ENCODE data around the gene AMDHD2. TPM values are rescaled to one million over a fixed set of nuclear protein-coding genes. Genes with fewer than 3 reads are reported as not detected.
A peak's percentile ranks its signal among the peaks of the same experiment; 100 is the strongest.

The AMDHD2 gene
- total RNA-seq, 1 experiment from 2014 or later = 67.2 TPM

GRCh38 chr16:2513405-2514332, 6.5 kb upstream of the AMDHD2 start, which contains the start of gene ATP6V0C:
TSS of gene ATP6V0C (plus strand) at chr16:2513952. CDS start at chr16:2514104, 152 bp downstream.
- ChIA-PET CTCF (interaction anchor here (0.5 to 2.1 kb wide), 3 partner anchors 11 to 12 kb away, joined by 3 to 11 read pairs (median 8); no protein-coding TSS in a partner anchor), POLR2A (interaction anchor here (0.5 to 0.6 kb wide), 2 partner anchors 36 to 244 kb away, joined by 3 to 4 read pairs; no protein-coding TSS in a partner anchor)
- no peak for TF ChIP-seq CTCF (IDR thresholded peaks at IDR 0.05; ENCODE audit: insufficient read depth in 1 of 2, low read depth in 1 of 2, low read length in 1 of 2, severe bottlenecking in 1 of 2, unreplicated experiment in 1 of 2)
- Mint-ChIP-seq H3K36me3 (ENCODE audit: insufficient read depth, unreplicated experiment) (peaks cover 46% of the 10 kb centered on the region), H3K4me3 (ENCODE audit: unreplicated experiment) (peak within 1 kb of the TSS; percentile 86), H3K27me3 (ENCODE audit: insufficient read depth, unreplicated experiment) (no peaks in the 10 kb centered on the region), H3K9me3 (ENCODE audit: unreplicated experiment) (no peaks in the 10 kb centered on the region), H3K4me1 (ENCODE audit: low read depth, unreplicated experiment) (peaks cover 27% of the 10 kb centered on the region), H3K27ac (ENCODE audit: unreplicated experiment) (peak within 1 kb of the TSS; percentile 87)
- no peaks in the 10 kb centered on the region for H3K27me3 ChIP-seq (replicated peaks; ENCODE audit: control insufficient read depth, insufficient read depth, low read length)
- H3K4me1 ChIP-seq = peaks cover 17% of the 10 kb centered on the region
- intact Hi-C loops (cut with micrococcal nuclease; ENCODE audit: unreplicated experiment) = no loop called here
- no TSS peak for BruUV-seq (replicated peaks)
- H3K4me3 ChIP-seq (ENCODE audit: low read depth, low read length) = peak within 1 kb of the TSS; percentile 99
- DNase-seq = peak; percentile 94 to 95
- no peaks in the 10 kb centered on the region for H3K9me3 ChIP-seq
- peaks cover 3% of the 10 kb centered on the region for H3K36me3 ChIP-seq (ENCODE audit: control insufficient read depth, insufficient read depth, low read length)

GRCh38 chr16:2514333-2515179, 5.6 kb upstream of the AMDHD2 start:
- H3K4me1 Mint-ChIP-seq (ENCODE audit: low read depth, unreplicated experiment) = peaks cover 27% of the 10 kb centered on the region
- peak in 1 of 2 experiments; percentile 55 for DNase-seq
- Histone ChIP-seq H3K4me1 (peaks cover 23% of the 10 kb centered on the region), H3K4me3 (ENCODE audit: low read depth, low read length) (peak overlapping the region; percentile 99), H3K9me3 (no peaks in the 10 kb centered on the region), H3K36me3 (ENCODE audit: control insufficient read depth, insufficient read depth, low read length) (peaks cover 3% of the 10 kb centered on the region), H3K27me3 (replicated peaks; ENCODE audit: control insufficient read depth, insufficient read depth, low read length) (no peaks in the 10 kb centered on the region)
- no peaks in the 10 kb centered on the region for H3K9me3 Mint-ChIP-seq (ENCODE audit: unreplicated experiment)
- POLR2A ChIA-PET = interaction anchor here (0.6 to 0.7 kb wide), 3 partner anchors 23 to 550 kb away, joined by 3 to 5 read pairs (median 3); partner anchors contain the start of genes PDPK1 and RPS2
- no TSS peak for BruUV-seq (replicated peaks)
- peak overlapping the region; percentile 87 for H3K27ac Mint-ChIP-seq (ENCODE audit: unreplicated experiment)
- no peaks in the 10 kb centered on the region for H3K27me3 Mint-ChIP-seq (ENCODE audit: insufficient read depth, unreplicated experiment)
- intact Hi-C loops (cut with micrococcal nuclease; ENCODE audit: unreplicated experiment) = no loop called here
- peak overlapping the region; percentile 86 for H3K4me3 Mint-ChIP-seq (ENCODE audit: unreplicated experiment)
- CTCF ChIA-PET = interaction anchor here (2.0 kb wide), 1 partner anchor 10 kb away, joined by 11 read pairs; no protein-coding TSS in a partner anchor
- peaks cover 53% of the 10 kb centered on the region for H3K36me3 Mint-ChIP-seq (ENCODE audit: insufficient read depth, unreplicated experiment)
- TF ChIP-seq CTCF (IDR thresholded peaks at IDR 0.05; ENCODE audit: insufficient read depth in 1 of 2, low read depth in 1 of 2, low read length in 1 of 2, severe bottlenecking in 1 of 2, unreplicated experiment in 1 of 2) = no peak

Measured in Caco-2 (cell line).